Activated CD4-positive, alpha-beta T cell treated with anti-CD3 and anti-CD28 coated beads, Interleukin-2, amount 10 ng/mL, durations not matched to agents 7 days and 5 days (primary cell): Measurements from ENCODE around the gene MCCC2. TPM values are rescaled to one million over a fixed set of nuclear protein-coding genes. Genes with fewer than 3 reads are reported as not detected.

Experiments used
- CTCF ChIA-PET: fragments of 350-600 bp; sonication (Branson Sonifier 250); formaldehyde crosslinking; loops from one replicate; lab custom pipeline; 2021; ENCODE audit warnings: antibody characterized with exemption; lab: Charles Lee
- POLR2A ChIA-PET: fragments of 350-600 bp; sonication (Branson Sonifier 250); formaldehyde crosslinking; loops from one replicate; lab custom pipeline; 2021; ENCODE audit warnings: antibody characterized with exemption; lab: Charles Lee
- DNase-seq: peaks from one replicate; pipeline ENCODE4 v3.0.0-alpha.2; 2020
- H3K27ac Mint-ChIP-seq: one replicate; pipeline ENCODE4 v1.8.0; 2021; ENCODE audit warnings: mild to moderate bottlenecking, moderate library complexity, mixed read lengths
- H3K27me3 Mint-ChIP-seq: one replicate; pipeline ENCODE4 v1.8.0; 2021; ENCODE audit warnings: mixed read lengths
- H3K36me3 Mint-ChIP-seq: one replicate; pipeline ENCODE4 v1.8.0; 2021; ENCODE audit warnings: low read depth, mixed read lengths
- H3K4me1 Mint-ChIP-seq: one replicate; pipeline ENCODE4 v1.8.0; 2021; ENCODE audit warnings: mixed read lengths
- H3K4me3 Mint-ChIP-seq: one replicate; pipeline ENCODE4 v1.8.0; 2021; ENCODE audit warnings: mild to moderate bottlenecking, moderate library complexity, mixed read lengths
- H3K9me3 Mint-ChIP-seq: one replicate; pipeline ENCODE4 v1.8.0; 2021; ENCODE audit warnings: mixed read lengths
- total RNA-seq, 2 experiments: library from RNA; stranded (reverse); gene quantifications; one replicate each; pipeline ENCODE4 v1.2.3, GENCODE V29; 2021

Gene MCCC2
- total RNA-seq, 2 experiments from 2014 or later: 40.0 to 40.1 TPM

DNA sequence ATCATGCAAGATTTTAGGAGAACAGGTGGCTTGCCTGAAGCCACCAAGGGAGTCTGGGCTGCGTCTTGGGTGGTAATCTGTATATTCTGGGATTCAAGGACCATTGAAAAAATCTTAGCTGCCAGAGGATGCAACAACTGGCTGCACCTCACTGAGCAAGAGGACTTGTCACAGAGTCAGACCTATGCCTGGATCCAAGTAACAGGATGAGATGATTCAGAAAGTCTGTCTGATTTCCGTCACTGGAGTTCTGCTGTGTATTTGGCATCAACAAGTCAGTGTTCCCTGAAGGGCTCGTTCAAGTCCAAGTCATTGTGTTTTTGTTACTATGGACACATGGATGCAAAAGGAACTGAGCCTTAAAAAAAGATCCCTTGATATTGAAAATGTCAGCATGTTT, 94.2 kb downstream of the MCCC2 start:
- H3K36me3 Mint-ChIP-seq: no peaks in the 10 kb centered on the region
- H3K4me3 Mint-ChIP-seq: no peak overlapping the region
- DNase-seq: no peak
- CTCF ChIA-PET: no interaction called here
- H3K27ac Mint-ChIP-seq: no peak overlapping the region
- H3K9me3 Mint-ChIP-seq: peaks cover 4% of the 10 kb centered on the region
- H3K4me1 Mint-ChIP-seq: no peaks in the 10 kb centered on the region
- POLR2A ChIA-PET: no interaction called here
- H3K27me3 Mint-ChIP-seq: peaks cover 29% of the 10 kb centered on the region

DNA sequence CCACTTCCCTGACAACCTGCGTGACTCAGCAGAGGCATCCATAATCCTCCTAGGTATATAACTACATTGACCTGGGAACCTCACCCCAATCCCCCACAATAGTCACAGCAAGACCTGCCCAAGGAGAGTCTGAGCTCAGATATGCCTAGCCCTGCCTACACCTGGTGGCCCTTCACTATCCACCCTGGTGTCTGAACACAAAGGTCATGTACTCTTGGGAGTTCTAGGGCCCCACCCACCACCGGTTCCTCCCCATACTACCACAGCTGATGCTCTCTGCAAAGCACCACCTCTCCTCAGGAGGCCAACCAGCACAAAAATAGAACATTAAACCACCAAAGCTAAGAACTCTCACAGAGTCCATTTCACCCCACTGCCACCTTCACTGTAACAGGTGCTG, 97.2 kb downstream of the MCCC2 start:
- no peak for DNase-seq
- Mint-ChIP-seq H3K4me1 (no peaks in the 10 kb centered on the region), H3K27ac (no peak overlapping the region), H3K27me3 (peaks cover 40% of the 10 kb centered on the region), H3K4me3 (no peak overlapping the region), H3K9me3 (peaks cover 4% of the 10 kb centered on the region), H3K36me3 (no peaks in the 10 kb centered on the region)
- POLR2A ChIA-PET: no interaction called here
- CTCF ChIA-PET: no interaction called here

GRCh38 chr5:71693828-71694427, 106.8 kb downstream of the MCCC2 start:
- Mint-ChIP-seq H3K4me1 (peaks cover 10% of the 10 kb centered on the region), H3K9me3 (peaks cover 3% of the 10 kb centered on the region), H3K4me3 (no peak overlapping the region), H3K27me3 (peaks cover 30% of the 10 kb centered on the region), H3K36me3 (peaks cover 6% of the 10 kb centered on the region), H3K27ac (no peak overlapping the region)
- ChIA-PET POLR2A (no interaction called here), CTCF (no interaction called here)
- DNase-seq: no peak

DNA sequence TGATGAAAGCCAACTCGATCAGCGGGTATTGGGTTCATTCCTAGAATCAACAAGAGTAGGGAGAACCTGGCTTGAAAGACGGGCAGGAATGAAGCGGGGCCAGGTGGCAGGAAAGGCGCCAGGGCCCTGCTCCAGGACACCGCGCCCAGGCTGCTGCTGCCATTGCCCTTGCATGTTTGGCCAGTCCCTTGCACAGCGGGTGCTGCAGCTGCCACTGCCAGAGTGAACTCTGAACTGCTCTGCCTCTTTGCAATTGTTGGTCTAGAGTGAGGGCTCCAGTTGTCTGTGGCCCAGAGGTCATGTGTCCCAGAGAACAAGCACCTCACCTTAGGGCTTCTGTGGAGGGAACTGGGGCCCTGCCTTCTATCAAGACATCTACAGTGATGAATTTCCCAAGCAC, 107.9 kb downstream of the MCCC2 start:
- H3K27ac Mint-ChIP-seq: no peak overlapping the region
- DNase-seq: no peak
- no peak overlapping the region for H3K4me3 Mint-ChIP-seq
- peaks cover 22% of the 10 kb centered on the region for H3K27me3 Mint-ChIP-seq
- peaks cover 6% of the 10 kb centered on the region for H3K36me3 Mint-ChIP-seq
- H3K9me3 Mint-ChIP-seq: peaks cover 3% of the 10 kb centered on the region
- ChIA-PET POLR2A (no interaction called here), CTCF (no interaction called here)
- H3K4me1 Mint-ChIP-seq: peaks cover 10% of the 10 kb centered on the region

DNA sequence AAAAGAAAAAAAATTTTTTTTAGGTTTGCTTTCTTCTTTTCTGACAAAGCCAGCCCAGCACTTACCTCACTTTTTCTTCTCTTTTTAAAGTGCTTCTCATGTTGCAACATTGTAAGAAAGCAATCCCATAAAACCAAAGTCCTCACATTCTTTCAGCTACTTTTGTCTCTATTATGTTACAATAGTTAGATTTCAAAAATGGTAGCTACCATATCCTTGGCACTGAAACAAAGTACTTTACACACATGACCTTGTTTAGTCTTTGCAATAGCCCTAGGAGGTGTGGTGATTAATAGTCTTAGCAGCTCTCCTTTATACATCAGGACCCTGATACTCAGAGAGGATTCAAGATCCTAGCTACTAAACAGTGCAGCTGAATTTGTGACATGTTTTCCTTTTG, 108.5 kb downstream of the MCCC2 start:
- no peak for DNase-seq
- ChIA-PET POLR2A (no interaction called here), CTCF (no interaction called here)
- no peak overlapping the region for H3K4me3 Mint-ChIP-seq
- H3K36me3 Mint-ChIP-seq: peaks cover 6% of the 10 kb centered on the region
- peaks cover 10% of the 10 kb centered on the region for H3K4me1 Mint-ChIP-seq
- peaks cover 19% of the 10 kb centered on the region for H3K27me3 Mint-ChIP-seq
- no peak overlapping the region for H3K27ac Mint-ChIP-seq
- peaks cover 3% of the 10 kb centered on the region for H3K9me3 Mint-ChIP-seq

- DNase-seq: no peak
- H3K4me3 Mint-ChIP-seq: no peak overlapping the region
- H3K36me3 Mint-ChIP-seq: peaks cover 6% of the 10 kb centered on the region
- H3K27ac Mint-ChIP-seq: no peak overlapping the region
- H3K27me3 Mint-ChIP-seq: peaks cover 13% of the 10 kb centered on the region
- ChIA-PET CTCF (interaction anchor here (0.8 to 1.6 kb wide), 3 partner anchors 9 to 291 kb away, joined by 3 to 7 read pairs (median 3); no protein-coding TSS in a partner anchor), POLR2A (no interaction called here)
- peaks cover 3% of the 10 kb centered on the region for H3K9me3 Mint-ChIP-seq
- peaks cover 10% of the 10 kb centered on the region for H3K4me1 Mint-ChIP-seq
Observed at GRCh38 chr5:71697967-71698366, 110.8 kb downstream of the MCCC2 start.

DNA sequence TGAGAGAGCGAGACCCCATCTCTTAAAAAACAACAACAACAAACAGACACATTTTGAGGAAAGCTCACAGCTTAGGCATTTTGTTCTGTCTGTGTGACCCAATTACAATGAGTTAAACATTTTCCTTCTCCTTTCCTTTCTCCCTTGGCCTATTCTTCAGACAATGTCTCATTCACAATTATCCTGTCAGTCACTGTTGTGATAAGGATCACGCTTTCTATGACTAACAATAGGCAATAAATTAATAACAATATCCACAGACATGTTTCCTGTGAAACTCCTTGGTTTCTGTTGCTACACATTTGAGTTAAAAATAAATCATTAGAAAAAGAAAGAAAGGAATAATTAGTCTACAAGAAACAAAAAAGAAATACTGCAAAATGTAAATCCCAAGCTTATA, 112.1 kb downstream of the MCCC2 start:
- H3K36me3 Mint-ChIP-seq: peaks cover 6% of the 10 kb centered on the region
- H3K27ac Mint-ChIP-seq: no peak overlapping the region
- H3K9me3 Mint-ChIP-seq: peaks cover 3% of the 10 kb centered on the region
- no peak overlapping the region for H3K4me3 Mint-ChIP-seq
- DNase-seq: no peak
- ChIA-PET POLR2A (no interaction called here), CTCF (interaction anchor here (1.4 kb wide), 1 partner anchor 10 kb away, joined by 4 read pairs; no protein-coding TSS in a partner anchor)
- peaks cover 7% of the 10 kb centered on the region for H3K27me3 Mint-ChIP-seq
- peaks cover 10% of the 10 kb centered on the region for H3K4me1 Mint-ChIP-seq

DNA sequence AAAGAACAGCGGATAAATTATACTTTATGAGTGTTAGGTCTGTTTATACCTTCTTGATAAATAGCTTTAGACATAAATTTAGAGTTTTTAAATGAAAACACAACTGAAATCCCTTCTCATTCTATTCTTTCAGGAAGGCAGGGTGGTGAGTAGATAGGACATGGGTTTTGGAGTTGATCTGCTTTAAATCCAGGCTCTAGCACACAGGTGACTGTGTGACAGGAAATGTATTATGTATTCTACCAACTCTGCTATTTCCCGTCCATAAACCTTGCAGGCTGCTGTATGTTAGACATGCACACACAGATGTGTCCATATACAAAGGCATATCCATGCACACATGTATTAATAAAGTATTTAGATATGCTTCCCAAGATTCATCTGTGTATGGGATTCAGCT, 112.6 kb downstream of the MCCC2 start:
- ChIA-PET CTCF (interaction anchor here (1.4 kb wide), 1 partner anchor 11 kb away, joined by 4 read pairs; no protein-coding TSS in a partner anchor), POLR2A (no interaction called here)
- Mint-ChIP-seq H3K27me3 (peaks cover 6% of the 10 kb centered on the region), H3K4me3 (no peak overlapping the region), H3K36me3 (peaks cover 6% of the 10 kb centered on the region), H3K27ac (no peak overlapping the region), H3K9me3 (peaks cover 3% of the 10 kb centered on the region), H3K4me1 (peaks cover 10% of the 10 kb centered on the region)
- no peak for DNase-seq

DNA sequence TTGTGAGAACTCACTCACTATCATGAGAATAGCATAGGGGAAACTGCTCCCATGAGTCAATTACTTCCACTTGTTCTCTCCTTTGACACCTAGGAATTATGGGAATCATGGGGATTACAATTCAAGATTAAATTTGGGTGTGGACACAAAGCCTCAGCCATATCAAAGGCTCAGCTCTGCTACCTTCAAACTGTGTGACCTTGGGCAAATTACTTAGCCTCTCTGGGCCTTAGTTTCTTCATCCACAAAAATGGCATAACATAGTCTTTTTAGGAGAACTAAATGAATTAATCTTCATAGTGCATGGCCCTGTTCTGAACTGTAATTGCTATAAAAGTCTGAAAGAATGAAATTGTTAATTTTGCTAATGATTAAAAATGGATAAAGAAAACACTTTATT, 113.7 kb downstream of the MCCC2 start:
- H3K27me3 Mint-ChIP-seq: peaks cover 5% of the 10 kb centered on the region
- DNase-seq: no peak
- H3K9me3 Mint-ChIP-seq: peaks cover 3% of the 10 kb centered on the region
- peaks cover 6% of the 10 kb centered on the region for H3K36me3 Mint-ChIP-seq
- H3K27ac Mint-ChIP-seq: no peak overlapping the region
- ChIA-PET POLR2A (no interaction called here), CTCF (interaction anchor here (0.8 kb wide), 1 partner anchor 9 kb away, joined by 3 read pairs; no protein-coding TSS in a partner anchor)
- H3K4me3 Mint-ChIP-seq: no peak overlapping the region
- peaks cover 10% of the 10 kb centered on the region for H3K4me1 Mint-ChIP-seq

DNA sequence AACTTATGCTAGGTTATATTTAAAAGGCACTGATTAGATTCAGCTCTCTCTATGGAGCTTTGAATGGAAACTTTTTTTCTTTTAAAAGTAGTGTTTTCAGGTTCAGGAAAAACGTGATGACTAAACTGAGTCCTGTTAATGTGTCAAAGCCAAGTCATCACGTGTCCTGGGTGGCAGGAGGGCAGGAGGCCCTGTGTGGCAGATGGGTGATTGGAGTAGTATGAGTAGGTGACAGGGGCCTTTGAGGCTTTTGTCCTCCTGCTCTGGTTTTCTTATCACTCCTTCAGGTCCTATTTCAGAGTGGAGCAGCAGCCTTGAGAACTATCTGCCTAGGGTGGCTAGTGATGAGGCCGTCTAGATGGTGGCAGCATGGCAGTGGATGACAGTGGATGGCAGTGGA, 114.3 kb downstream of the MCCC2 start:
- DNase-seq: no peak
- Mint-ChIP-seq H3K36me3 (peaks cover 6% of the 10 kb centered on the region), H3K9me3 (peaks cover 3% of the 10 kb centered on the region), H3K4me3 (no peak overlapping the region), H3K4me1 (peaks cover 10% of the 10 kb centered on the region), H3K27ac (no peak overlapping the region), H3K27me3 (peaks cover 5% of the 10 kb centered on the region)
- ChIA-PET POLR2A (no interaction called here), CTCF (no interaction called here)

- CTCF ChIA-PET: interaction anchor here (0.6 kb wide), 1 partner anchor 134 kb away, joined by 6 read pairs; no protein-coding TSS in a partner anchor
- no peak overlapping the region for H3K27ac Mint-ChIP-seq
- H3K4me3 Mint-ChIP-seq: no peak overlapping the region
- no peaks in the 10 kb centered on the region for H3K36me3 Mint-ChIP-seq
- POLR2A ChIA-PET: no interaction called here
- no peaks in the 10 kb centered on the region for H3K9me3 Mint-ChIP-seq
- no peak for DNase-seq
- H3K27me3 Mint-ChIP-seq: peaks cover 20% of the 10 kb centered on the region
- no peaks in the 10 kb centered on the region for H3K4me1 Mint-ChIP-seq
Observed at GRCh38 chr5:71703941-71704340, 116.8 kb downstream of the MCCC2 start.

- no peaks in the 10 kb centered on the region for H3K4me1 Mint-ChIP-seq
- H3K36me3 Mint-ChIP-seq: no peaks in the 10 kb centered on the region
- no peak overlapping the region for H3K4me3 Mint-ChIP-seq
- ChIA-PET CTCF (no interaction called here), POLR2A (no interaction called here)
- no peaks in the 10 kb centered on the region for H3K9me3 Mint-ChIP-seq
- peaks cover 30% of the 10 kb centered on the region for H3K27me3 Mint-ChIP-seq
- no peak for DNase-seq
- no peak overlapping the region for H3K27ac Mint-ChIP-seq
Observed at GRCh38 chr5:71705421-71705820, 118.3 kb downstream of the MCCC2 start.

GRCh38 chr5:71706906-71707305, 119.8 kb downstream of the MCCC2 start:
- peaks cover 30% of the 10 kb centered on the region for H3K27me3 Mint-ChIP-seq
- no peaks in the 10 kb centered on the region for H3K36me3 Mint-ChIP-seq
- POLR2A ChIA-PET: no interaction called here
- no peaks in the 10 kb centered on the region for H3K4me1 Mint-ChIP-seq
- CTCF ChIA-PET: interaction anchor here (0.9 kb wide), 1 partner anchor 9 kb away, joined by 3 read pairs; no protein-coding TSS in a partner anchor
- no peak for DNase-seq
- H3K4me3 Mint-ChIP-seq: no peak overlapping the region
- H3K9me3 Mint-ChIP-seq: no peaks in the 10 kb centered on the region
- no peak overlapping the region for H3K27ac Mint-ChIP-seq
